Measurements from ENCODE around the gene MRPL38. TPM values are rescaled to one million over a fixed set of nuclear protein-coding genes. Genes with fewer than 3 reads are reported as not detected.

Gene MRPL38
- total and polyA plus RNA-seq, 4 donors = 23.0 to 63.9 (median 50.5) TPM

GRCh38 chr17:75920045-75920560 lies 15.4 kb upstream of the MRPL38 start:
- Histone ChIP-seq H3K9me3 (ENCODE audit: control insufficient read depth in 4 of 4, low read length in 3 of 4) (no peaks in the 10 kb centered on the region), H3K27me3 (ENCODE audit: control insufficient read depth in 4 of 4, insufficient read depth in 4 of 4, low read length in 3 of 4) (no peaks in the 10 kb centered on the region), H3K27ac (ENCODE audit: low read depth in 1 of 2, low read length in 2 of 2) (no peak overlapping the region), H3K4me3 (ENCODE audit: low read depth in 1 of 3, low read length in 3 of 3) (no peak overlapping the region), H3K36me3 (ENCODE audit: control insufficient read depth in 4 of 4, insufficient read depth in 3 of 4, low read depth in 1 of 4, low read length in 3 of 4) (no peaks in the 10 kb centered on the region), H3K9ac (ENCODE audit: low read depth in 1 of 2, low read length in 2 of 2) (no peak overlapping the region), H3K4me1 (ENCODE audit: control insufficient read depth in 4 of 4, insufficient read depth in 4 of 4, low read length in 3 of 4) (peaks cover 0 to 17% (median 14%) of the 10 kb centered on the region in 4 donors)
- no peak for TF ChIP-seq RAD21 (IDR thresholded peaks at IDR 0.05)
- no peak for TF ChIP-seq RXRA (IDR thresholded peaks at IDR 0.05)
- no peak for TF ChIP-seq ZBTB33 (IDR thresholded peaks at IDR 0.05)
- TF ChIP-seq EGR1 (IDR thresholded peaks at IDR 0.05; ENCODE audit: low read depth in 2 of 2) = no peak
- TF ChIP-seq HNF4A (conservative IDR thresholded peaks at IDR 0.05) = no peak
- TF ChIP-seq NR2F2 (IDR thresholded peaks at IDR 0.05) = no peak
- no peak for TF ChIP-seq YY1 (IDR thresholded peaks at IDR 0.05)
- TF ChIP-seq SP1 (IDR thresholded peaks at IDR 0.05) = no peak
- TF ChIP-seq MAX (IDR thresholded peaks at IDR 0.05) = no peak
- no peak for TF ChIP-seq ATF3 (IDR thresholded peaks at IDR 0.05)
- no peak for TF ChIP-seq CTCF (IDR thresholded peaks at IDR 0.05; ENCODE audit: low read depth, low read length, missing input control)
- no peak for TF ChIP-seq REST (IDR thresholded peaks at IDR 0.05)
- no peak for TF ChIP-seq FOXA2 (IDR thresholded peaks at IDR 0.05)
- TF ChIP-seq JUND (IDR thresholded peaks at IDR 0.05) = no peak
- no peak for DNase-seq (ENCODE audit: low spot score)
- WGBS = 90% methylated on average over 11 of the region's 11 CpGs

GRCh38 chr17:75919611-75920010 lies 14.9 kb upstream of the MRPL38 start:
- Histone ChIP-seq H3K27ac (ENCODE audit: low read depth in 1 of 2, low read length in 2 of 2) (no peak overlapping the region), H3K27me3 (ENCODE audit: control insufficient read depth in 4 of 4, insufficient read depth in 4 of 4, low read length in 3 of 4) (no peaks in the 10 kb centered on the region), H3K4me1 (ENCODE audit: control insufficient read depth in 4 of 4, insufficient read depth in 4 of 4, low read length in 3 of 4) (peaks cover 0 to 17% (median 14%) of the 10 kb centered on the region in 4 donors), H3K36me3 (ENCODE audit: control insufficient read depth in 4 of 4, insufficient read depth in 3 of 4, low read depth in 1 of 4, low read length in 3 of 4) (no peaks in the 10 kb centered on the region), H3K9ac (ENCODE audit: low read depth in 1 of 2, low read length in 2 of 2) (no peak overlapping the region), H3K9me3 (ENCODE audit: control insufficient read depth in 4 of 4, low read length in 3 of 4) (no peaks in the 10 kb centered on the region), H3K4me3 (ENCODE audit: low read depth in 1 of 3, low read length in 3 of 3) (no peak overlapping the region)
- TF ChIP-seq CTCF (IDR thresholded peaks at IDR 0.05; ENCODE audit: low read depth, low read length, missing input control) = no peak
- TF ChIP-seq SP1 (IDR thresholded peaks at IDR 0.05) = no peak
- TF ChIP-seq EGR1 (IDR thresholded peaks at IDR 0.05; ENCODE audit: low read depth in 2 of 2) = no peak
- no peak for TF ChIP-seq RXRA (IDR thresholded peaks at IDR 0.05)
- no peak for TF ChIP-seq ATF3 (IDR thresholded peaks at IDR 0.05)
- TF ChIP-seq YY1 (IDR thresholded peaks at IDR 0.05) = no peak
- no peak for TF ChIP-seq FOXA2 (IDR thresholded peaks at IDR 0.05)
- TF ChIP-seq RAD21 (IDR thresholded peaks at IDR 0.05) = no peak
- TF ChIP-seq TAF1 (conservative IDR thresholded peaks at IDR 0.05) = no peak
- TF ChIP-seq HNF4A (conservative IDR thresholded peaks at IDR 0.05) = no peak
- DNase-seq (ENCODE audit: low spot score) = no peak
- 97% methylated on average over 22 of the region's 22 CpGs for WGBS
